ENCODE data around the gene PPP2R5C.

PPP2R5C gene

GRCh38 chr14:101927859-101928258 is 166.3 kb downstream of the PPP2R5C start:
- DNase-seq, result no peak

GRCh38 chr14:101928415-101928841 is 166.9 kb downstream of the PPP2R5C start:
- no peak for DNase-seq

- DNase-seq, result no peak
Observed at GRCh38 chr14:101929096-101929495, 167.6 kb downstream of the PPP2R5C start.

- no peak for DNase-seq
Observed at GRCh38 chr14:101929946-101930345, 168.4 kb downstream of the PPP2R5C start.

- DNase-seq, result no peak
Observed at GRCh38 chr14:101932673-101933072, 171.2 kb downstream of the PPP2R5C start.

- DNase-seq, result no peak
Observed at GRCh38 chr14:101933209-101933608, 171.7 kb downstream of the PPP2R5C start.

GRCh38 chr14:101934601-101935150 is 173.2 kb downstream of the PPP2R5C start:
- DNase-seq, result no peak

- DNase-seq, result no peak
Observed at GRCh38 chr14:101937926-101938767, 176.6 kb downstream of the PPP2R5C start.

- no peak for DNase-seq
Observed at GRCh38 chr14:101939646-101940170, 178.2 kb downstream of the PPP2R5C start.

- DNase-seq, result no peak
Observed at GRCh38 chr14:101944451-101944850, 182.9 kb downstream of the PPP2R5C start.

GRCh38 chr14:101945171-101945570 is 183.7 kb downstream of the PPP2R5C start:
- DNase-seq, result no peak

- DNase-seq, result no peak
Observed at GRCh38 chr14:101947577-101947903, 186.0 kb downstream of the PPP2R5C start.

- DNase-seq, result peak; percentile 100
Observed at GRCh38 chr14:101947904-101948665, 186.6 kb downstream of the PPP2R5C start.

- DNase-seq, result no peak
Observed at GRCh38 chr14:101948666-101949216, 187.2 kb downstream of the PPP2R5C start.

- no peak for DNase-seq
Observed at GRCh38 chr14:101950100-101950499, 188.6 kb downstream of the PPP2R5C start.

- DNase-seq, result no peak
Observed at GRCh38 chr14:101950516-101951215, 189.2 kb downstream of the PPP2R5C start.

GRCh38 chr14:101953151-101953550 is 191.6 kb downstream of the PPP2R5C start:
- no peak for DNase-seq

GRCh38 chr14:101954501-101954900 is 193.0 kb downstream of the PPP2R5C start:
- DNase-seq, result no peak

- DNase-seq, result no peak
Observed at GRCh38 chr14:101955695-101956161, 194.2 kb downstream of the PPP2R5C start.

- DNase-seq, result no peak
Observed at GRCh38 chr14:101956179-101956885, 194.8 kb downstream of the PPP2R5C start.

- DNase-seq, result no peak
Observed at GRCh38 chr14:101957406-101958234, 196.1 kb downstream of the PPP2R5C start.
